ENCODE data around the gene ABCA2. TPM values are rescaled to one million over a fixed set of nuclear protein-coding genes. Genes with fewer than 3 reads are reported as not detected.

ABCA2 gene
- total and polyA plus RNA-seq, 9 of the 15 experiments (the other 6 are each of a cell fraction or from before 2014, with no cell fraction given): 0.69 to 16.3 (median 6.1) TPM; not detected in 2

GRCh38 chr9:137075275-137075775, 47.3 kb upstream of the ABCA2 start (continued):
- TF ChIP-seq ZNF395 (CRISPR knock-in tag; IDR thresholded peaks at IDR 0.05): peak; percentile 98
- TF ChIP-seq MIER1 (IDR thresholded peaks at IDR 0.05; ENCODE audit: low read depth): no peak
- TF ChIP-seq ESRRA (IDR thresholded peaks at IDR 0.05; ENCODE audit: borderline replicate concordance, low read depth): peak; percentile 97
- no peak for TF ChIP-seq YBX1 (IDR thresholded peaks at IDR 0.05)
- TF ChIP-seq ZNF589 (CRISPR knock-in tag; IDR thresholded peaks at IDR 0.05; ENCODE audit: low read depth): peak; percentile 16
- no peak for TF ChIP-seq FUS (optimal IDR thresholded peaks at IDR 0.05; ENCODE audit: low read depth, low read length)
- no peak for TF ChIP-seq SAFB2 (IDR thresholded peaks at IDR 0.05; ENCODE audit: borderline replicate concordance, low read depth, low read length, severe bottlenecking)
- no peak for TF ChIP-seq MTF1 (CRISPR knock-in tag; IDR thresholded peaks at IDR 0.05; ENCODE audit: borderline replicate concordance)
- no peak for TF ChIP-seq SRSF3 (IDR thresholded peaks at IDR 0.05; ENCODE audit: insufficient read depth, low read length)
- no peak for TF ChIP-seq ID3 (CRISPR knock-in tag; IDR thresholded peaks at IDR 0.05)
- peak; percentile 92; the same call in 1 of the 2 replicates for TF ChIP-seq ID3 (tag; IDR thresholded peaks at IDR 0.05)
